Measurements from ENCODE around the gene PLAC1.

The PLAC1 gene

DNA sequence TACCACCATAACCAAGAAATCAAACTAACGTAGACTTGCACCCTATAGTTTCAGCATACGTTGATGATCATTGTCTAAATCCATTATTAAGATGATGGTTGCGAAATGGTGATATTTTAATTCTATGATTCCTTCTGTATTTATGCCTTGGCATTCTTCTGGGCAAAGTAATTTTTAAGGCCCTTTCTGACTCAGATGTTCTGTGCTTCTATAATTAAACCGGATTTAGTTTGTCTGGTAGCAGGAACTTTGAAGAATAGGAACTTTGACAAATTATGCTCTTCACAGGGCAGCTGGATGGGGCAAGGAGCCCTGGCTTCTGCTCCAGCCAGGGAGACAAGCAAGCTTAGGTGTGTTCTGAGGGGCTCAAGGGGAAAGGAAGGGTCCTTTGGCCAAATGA, 23.8 kb upstream of the PLAC1 start:
- no peak overlapping the region for H3K4me3 ChIP-seq (ENCODE audit: low read depth, low read length)
- TF ChIP-seq, protein P1, sequence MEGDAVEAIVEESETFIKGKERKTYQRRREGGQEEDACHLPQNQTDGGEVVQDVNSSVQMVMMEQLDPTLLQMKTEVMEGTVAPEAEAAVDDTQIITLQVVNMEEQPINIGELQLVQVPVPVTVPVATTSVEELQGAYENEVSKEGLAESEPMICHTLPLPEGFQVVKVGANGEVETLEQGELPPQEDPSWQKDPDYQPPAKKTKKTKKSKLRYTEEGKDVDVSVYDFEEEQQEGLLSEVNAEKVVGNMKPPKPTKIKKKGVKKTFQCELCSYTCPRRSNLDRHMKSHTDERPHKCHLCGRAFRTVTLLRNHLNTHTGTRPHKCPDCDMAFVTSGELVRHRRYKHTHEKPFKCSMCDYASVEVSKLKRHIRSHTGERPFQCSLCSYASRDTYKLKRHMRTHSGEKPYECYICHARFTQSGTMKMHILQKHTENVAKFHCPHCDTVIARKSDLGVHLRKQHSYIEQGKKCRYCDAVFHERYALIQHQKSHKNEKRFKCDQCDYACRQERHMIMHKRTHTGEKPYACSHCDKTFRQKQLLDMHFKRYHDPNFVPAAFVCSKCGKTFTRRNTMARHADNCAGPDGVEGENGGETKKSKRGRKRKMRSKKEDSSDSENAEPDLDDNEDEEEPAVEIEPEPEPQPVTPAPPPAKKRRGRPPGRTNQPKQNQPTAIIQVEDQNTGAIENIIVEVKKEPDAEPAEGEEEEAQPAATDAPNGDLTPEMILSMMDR (IDR thresholded peaks at IDR 0.05; ENCODE audit: borderline replicate concordance, insufficient read depth, low read depth, low read length) = no peak

GRCh38 chrX:134679644-134680043, 21.4 kb upstream of the PLAC1 start:
- no peak overlapping the region for H3K4me3 ChIP-seq (ENCODE audit: low read depth, low read length)
- TF ChIP-seq, protein P1 (IDR thresholded peaks at IDR 0.05; ENCODE audit: borderline replicate concordance, insufficient read depth, low read depth, low read length) = no peak

GRCh38 chrX:134679221-134679620, 20.9 kb upstream of the PLAC1 start:
- TF ChIP-seq, protein P1 (IDR thresholded peaks at IDR 0.05; ENCODE audit: borderline replicate concordance, insufficient read depth, low read depth, low read length) = no peak
- H3K4me3 ChIP-seq (ENCODE audit: low read depth, low read length) = no peak overlapping the region

GRCh38 chrX:134677332-134677731, 19.1 kb upstream of the PLAC1 start:
- no peak overlapping the region for H3K4me3 ChIP-seq (ENCODE audit: low read depth, low read length)
- TF ChIP-seq, protein P1 (IDR thresholded peaks at IDR 0.05; ENCODE audit: borderline replicate concordance, insufficient read depth, low read depth, low read length) = no peak

DNA sequence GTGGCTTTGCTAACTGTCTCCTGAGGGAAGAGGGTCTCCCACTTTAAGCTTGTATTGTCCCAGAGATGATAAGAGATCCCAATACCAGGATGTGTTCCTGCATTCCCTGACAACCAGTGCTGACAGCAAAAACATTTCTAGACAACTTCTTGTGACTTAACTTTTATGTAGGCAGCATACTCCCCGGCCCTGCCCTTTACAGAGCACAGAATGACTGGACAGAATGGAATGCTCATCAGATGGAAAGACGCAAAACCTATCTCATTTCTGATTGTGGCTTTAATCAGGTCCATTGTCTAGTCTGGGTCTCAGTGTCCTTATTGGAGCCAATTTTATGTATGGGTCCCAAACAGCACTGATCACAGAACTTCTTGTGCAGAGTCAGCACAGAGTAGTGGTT, 18.2 kb upstream of the PLAC1 start:
- TF ChIP-seq, protein P1 (IDR thresholded peaks at IDR 0.05; ENCODE audit: borderline replicate concordance, insufficient read depth, low read depth, low read length) = no peak

GRCh38 chrX:134673123-134673522, 14.9 kb upstream of the PLAC1 start:
- H3K4me3 ChIP-seq (ENCODE audit: low read depth, low read length) = no peak overlapping the region
- TF ChIP-seq, protein P1 (IDR thresholded peaks at IDR 0.05; ENCODE audit: borderline replicate concordance, insufficient read depth, low read depth, low read length) = no peak

More for the DNA sequence above, 18.2 kb upstream of the PLAC1 start:
- H3K4me3 ChIP-seq (ENCODE audit: low read depth, low read length) = no peak overlapping the region

GRCh38 chrX:134672101-134672500, 13.8 kb upstream of the PLAC1 start:
- TF ChIP-seq, protein P1 (IDR thresholded peaks at IDR 0.05; ENCODE audit: borderline replicate concordance, insufficient read depth, low read depth, low read length) = no peak
- no peak overlapping the region for H3K4me3 ChIP-seq (ENCODE audit: low read depth, low read length)

Data from GM12875 (cell line).